ENCODE data around the gene PRKG1. TPM values are rescaled to one million over a fixed set of nuclear protein-coding genes. Genes with fewer than 3 reads are reported as not detected.

Gene PRKG1
- total RNA-seq, 4 donors from 2014 or later: 24.5 to 46.1 (median 37.1) TPM

DNA sequence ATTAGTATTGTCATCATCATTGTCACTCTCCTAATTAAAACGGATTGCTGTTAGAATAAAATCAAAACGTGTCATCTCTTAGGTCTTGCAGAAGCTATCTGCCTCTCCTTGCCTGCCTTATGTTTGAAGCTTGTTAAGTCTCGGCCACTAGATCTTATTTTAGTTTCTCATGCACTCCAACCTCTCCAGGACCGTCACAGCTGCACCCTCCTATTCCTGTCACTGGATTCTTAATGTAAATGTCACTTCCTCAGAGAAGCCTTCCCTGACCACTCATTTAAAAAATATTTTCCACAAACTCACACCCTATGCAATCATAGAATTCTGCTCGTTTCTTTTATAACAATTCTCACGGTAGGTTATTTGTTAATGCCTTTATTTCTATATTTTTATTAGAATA is 1135.9 kb downstream of the PRKG1 start:
- Histone ChIP-seq H3K27me3 (no peaks in the 10 kb centered on the region), H3K4me3 (no peak overlapping the region), H3K9me3 (no peaks in the 10 kb centered on the region), H3K27ac (replicated peaks in 1 of 4) (no peak overlapping the region), H3K36me3 (no peaks in the 10 kb centered on the region), H3K4me1 (peaks cover 0 to 6% (median 0%) of the 10 kb centered on the region in 4 donors)
- intact Hi-C loops (cut with DNase I): loop anchor here (10.0 kb wide), 1 partner anchor 245 kb away; no protein-coding TSS in a partner anchor
- WGBS: 88% methylated on average over 6 of the region's 6 CpGs
- no peak for DNase-seq (ENCODE audit: extremely low spot score)
- no peak for TF ChIP-seq POLR2AphosphoS5 (IDR thresholded peaks at IDR 0.05)

- Histone ChIP-seq H3K9me3 (no peaks in the 10 kb centered on the region), H3K36me3 (no peaks in the 10 kb centered on the region), H3K27ac (replicated peaks in 1 of 4) (no peak overlapping the region), H3K27me3 (no peaks in the 10 kb centered on the region), H3K4me3 (no peak overlapping the region), H3K4me1 (peaks cover 0 to 11% (median 0%) of the 10 kb centered on the region in 4 donors)
- no peak for TF ChIP-seq POLR2A (IDR thresholded peaks at IDR 0.05; ENCODE audit: low read depth)
- TF ChIP-seq, protein P1, sequence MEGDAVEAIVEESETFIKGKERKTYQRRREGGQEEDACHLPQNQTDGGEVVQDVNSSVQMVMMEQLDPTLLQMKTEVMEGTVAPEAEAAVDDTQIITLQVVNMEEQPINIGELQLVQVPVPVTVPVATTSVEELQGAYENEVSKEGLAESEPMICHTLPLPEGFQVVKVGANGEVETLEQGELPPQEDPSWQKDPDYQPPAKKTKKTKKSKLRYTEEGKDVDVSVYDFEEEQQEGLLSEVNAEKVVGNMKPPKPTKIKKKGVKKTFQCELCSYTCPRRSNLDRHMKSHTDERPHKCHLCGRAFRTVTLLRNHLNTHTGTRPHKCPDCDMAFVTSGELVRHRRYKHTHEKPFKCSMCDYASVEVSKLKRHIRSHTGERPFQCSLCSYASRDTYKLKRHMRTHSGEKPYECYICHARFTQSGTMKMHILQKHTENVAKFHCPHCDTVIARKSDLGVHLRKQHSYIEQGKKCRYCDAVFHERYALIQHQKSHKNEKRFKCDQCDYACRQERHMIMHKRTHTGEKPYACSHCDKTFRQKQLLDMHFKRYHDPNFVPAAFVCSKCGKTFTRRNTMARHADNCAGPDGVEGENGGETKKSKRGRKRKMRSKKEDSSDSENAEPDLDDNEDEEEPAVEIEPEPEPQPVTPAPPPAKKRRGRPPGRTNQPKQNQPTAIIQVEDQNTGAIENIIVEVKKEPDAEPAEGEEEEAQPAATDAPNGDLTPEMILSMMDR (IDR thresholded peaks at IDR 0.05): no peak
- TF ChIP-seq EP300 (IDR thresholded peaks at IDR 0.05): no peak
- TF ChIP-seq POLR2AphosphoS5 (IDR thresholded peaks at IDR 0.05): no peak
- intact Hi-C loops (cut with DNase I): loop anchor here (10.0 kb wide), 1 partner anchor 247 kb away; no protein-coding TSS in a partner anchor
- 88% methylated on average over 4 of the region's 4 CpGs for WGBS
- no peak for DNase-seq (ENCODE audit: extremely low spot score)
These were observed 1137.8 kb downstream of the PRKG1 start for GRCh38 chr10:52212062-52212461.

- Histone ChIP-seq H3K36me3 (no peaks in the 10 kb centered on the region), H3K27me3 (no peaks in the 10 kb centered on the region), H3K27ac (replicated peaks in 1 of 4) (no peak overlapping the region), H3K9me3 (no peaks in the 10 kb centered on the region), H3K4me3 (no peak overlapping the region), H3K4me1 (peaks cover 0 to 11% (median 0%) of the 10 kb centered on the region in 4 donors)
- no peak for TF ChIP-seq EP300 (IDR thresholded peaks at IDR 0.05)
- TF ChIP-seq, protein P1 (IDR thresholded peaks at IDR 0.05): no peak
- no peak for TF ChIP-seq POLR2A (IDR thresholded peaks at IDR 0.05; ENCODE audit: low read depth)
- no peak for TF ChIP-seq POLR2AphosphoS5 (IDR thresholded peaks at IDR 0.05)
- intact Hi-C loops (cut with DNase I): loop anchor here (10.0 kb wide), 1 partner anchor 248 kb away; no protein-coding TSS in a partner anchor
- no peak for DNase-seq (ENCODE audit: extremely low spot score)
- 88% methylated on average over 4 of the region's 4 CpGs for WGBS
These were observed 1138.5 kb downstream of the PRKG1 start for GRCh38 chr10:52212802-52213201.

GRCh38 chr10:52213321-52213752 is 1139.0 kb downstream of the PRKG1 start:
- Histone ChIP-seq H3K4me1 (peaks cover 0 to 11% (median 0%) of the 10 kb centered on the region in 4 donors), H3K4me3 (no peak overlapping the region), H3K9me3 (no peaks in the 10 kb centered on the region), H3K36me3 (no peaks in the 10 kb centered on the region), H3K27ac (replicated peaks in 1 of 4) (no peak overlapping the region), H3K27me3 (no peaks in the 10 kb centered on the region)
- TF ChIP-seq EP300 (IDR thresholded peaks at IDR 0.05) (no peak), POLR2AphosphoS5 (IDR thresholded peaks at IDR 0.05) (no peak), POLR2A (IDR thresholded peaks at IDR 0.05; ENCODE audit: low read depth) (no peak)
- TF ChIP-seq, protein P1 (IDR thresholded peaks at IDR 0.05): no peak
- no peak for DNase-seq (ENCODE audit: extremely low spot score)
- WGBS: 81% methylated on average over 3 of the region's 3 CpGs
- intact Hi-C loops (cut with DNase I): loop anchor here (10.0 kb wide), 1 partner anchor 249 kb away; no protein-coding TSS in a partner anchor

DNA sequence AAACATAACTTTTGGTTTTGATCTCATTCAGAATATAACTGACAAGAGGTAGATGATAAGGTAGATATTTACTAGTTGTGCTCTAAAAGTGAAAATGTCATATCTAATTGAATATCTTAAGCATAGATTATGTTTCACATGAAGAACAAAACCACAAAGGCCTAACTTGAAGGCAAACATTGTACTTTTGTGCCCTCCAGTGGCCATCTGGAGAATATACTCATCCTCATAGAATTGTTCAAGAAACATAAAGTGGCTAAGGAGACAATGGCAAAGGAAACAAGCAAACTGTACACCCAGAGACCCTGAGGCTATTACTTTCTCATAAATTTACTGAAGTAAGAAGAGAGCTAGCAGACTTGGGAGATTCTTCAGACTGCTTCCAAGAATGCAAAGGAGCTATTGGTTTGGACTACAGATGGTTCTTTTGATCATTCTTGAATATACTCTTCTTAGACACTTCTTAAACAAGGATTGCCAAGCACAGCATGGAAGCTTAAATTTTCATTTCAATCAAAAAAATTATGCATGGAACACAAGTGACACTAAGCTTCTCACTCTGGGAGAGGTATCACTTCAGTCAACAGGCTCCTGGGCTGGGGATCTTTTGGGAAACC is 1141.6 kb downstream of the PRKG1 start:
- Histone ChIP-seq H3K9me3 (no peaks in the 10 kb centered on the region), H3K4me1 (peaks cover 0 to 11% (median 0%) of the 10 kb centered on the region in 4 donors), H3K27me3 (no peaks in the 10 kb centered on the region), H3K4me3 (no peak overlapping the region), H3K27ac (replicated peaks in 1 of 4) (no peak overlapping the region), H3K36me3 (no peaks in the 10 kb centered on the region)
- DNase-seq (ENCODE audit: extremely low spot score): no peak
- TF ChIP-seq, protein P1 (IDR thresholded peaks at IDR 0.05): peak; percentile 72 to 79 (median 74)
- TF ChIP-seq EP300 (IDR thresholded peaks at IDR 0.05) (no peak), POLR2AphosphoS5 (IDR thresholded peaks at IDR 0.05) (no peak), POLR2A (IDR thresholded peaks at IDR 0.05; ENCODE audit: low read depth) (no peak)
- intact Hi-C loops (cut with DNase I): loop anchor here (5.0 to 10.0 kb wide), 3 partner anchors 251 to 1229 kb away; no protein-coding TSS in a partner anchor

Measured in esophagus muscularis mucosa (tissue), 4 donors.